Measurements from ENCODE around the gene LRRC57.

- TF ChIP-seq CTCF (IDR thresholded peaks at IDR 0.05; ENCODE audit: control extremely low read depth in 1 of 3, insufficient read depth in 1 of 3, low read depth in 1 of 3, low read length in 3 of 3) (no peak), RXRA (IDR thresholded peaks at IDR 0.05; ENCODE audit: insufficient read depth, low read depth, low read length) (no peak), YY1 (IDR thresholded peaks at IDR 0.05; ENCODE audit: low read depth, low read length) (no peak), POLR2A (IDR thresholded peaks at IDR 0.05; ENCODE audit: control extremely low read depth in 1 of 2, low read depth in 2 of 2, low read length in 2 of 2) (no peak), EZH2 (IDR thresholded peaks at IDR 0.05; ENCODE audit: low read depth, low read length, severe bottlenecking) (no peak), CEBPB (IDR thresholded peaks at IDR 0.05; ENCODE audit: low read depth, low read length) (no peak), RFX5 (IDR thresholded peaks at IDR 0.05; ENCODE audit: borderline replicate concordance, low read depth, low read length) (no peak), ATF2 (IDR thresholded peaks at IDR 0.05; ENCODE audit: low read length) (no peak)
These were observed 47.1 kb upstream of the LRRC57 start for GRCh38 chr15:42595626-42596240.
